Heart left ventricle (tissue), 13 donors: ENCODE data around the gene MRPL50.

Source experiments
- CTCF ChIP-seq, 12 donors: fragments of 200-600 bp; sonication (generic) in 4 of 12; IDR thresholded peaks; one replicate each; pipeline versions ENCODE4 v1.5.0 to v1.8.0; 2018 to 2022; ENCODE audit warnings: antibody characterized with exemption in 12 of 12, mild to moderate bottlenecking in 5 of 12
- POLR2A ChIP-seq, 2 donors: fragments of 450-650 bp; IDR thresholded peaks; one replicate each; pipeline ENCODE4 v1.6.1; 2017; ENCODE audit warnings: antibody characterized with exemption in 2 of 2, mild to moderate bottlenecking in 2 of 2, moderate library complexity in 2 of 2
- donor health status: ischemic (EF 13 %, LVEDD 7.1; RV severe dilation, severe dysfunction).
- donor health status: DM: no; HTN: yes; CAD: no.
- donor health status: DM: no; HTN: no; CAD: no.
- donor health status: ischemic (EF 25% LVEDD 6.9; RV normal size, moderate dysfunction).
- donor health status: ischemic (EF 25% LVEDD 5.7; RV mildly dilated, moderate dysfunction).
- donor health status: ischemic (EF 35%, LVEDD 5.7; RV mildly dilated, moderate dysfunction).
- donor health status: nonischemic (EF 11% LVEDD 7.7; RV severe dilation, severe dysfunction).
- donor health status: DM: yes; HTN: yes; CAD: no.
- donor health status: PGD.
- donor health status: ischemic (EF 29% LVEDD 5.4; RV normal size, mild dysfunction).
- donor health status: nonischemic (EF 23%, LVEDD 6.1; RV moderate dilation, normal function).

- TF ChIP-seq CTCF (IDR thresholded peaks at IDR 0.05) (no peak), POLR2A (IDR thresholded peaks at IDR 0.05) (no peak)
These were observed 40.1 kb upstream of the MRPL50 start for GRCh38 chr9:101438523-101438922.
